HG03139 (cell line): ENCODE data around the gene EFNB1.

Experiments
- ATAC-seq: cut with Tn5 transposase; IDR thresholded peaks from one replicate; pipeline ENCODE4 v1.9.1; 2021; ENCODE audit not compliant: unreplicated experiment

Gene EFNB1

DNA sequence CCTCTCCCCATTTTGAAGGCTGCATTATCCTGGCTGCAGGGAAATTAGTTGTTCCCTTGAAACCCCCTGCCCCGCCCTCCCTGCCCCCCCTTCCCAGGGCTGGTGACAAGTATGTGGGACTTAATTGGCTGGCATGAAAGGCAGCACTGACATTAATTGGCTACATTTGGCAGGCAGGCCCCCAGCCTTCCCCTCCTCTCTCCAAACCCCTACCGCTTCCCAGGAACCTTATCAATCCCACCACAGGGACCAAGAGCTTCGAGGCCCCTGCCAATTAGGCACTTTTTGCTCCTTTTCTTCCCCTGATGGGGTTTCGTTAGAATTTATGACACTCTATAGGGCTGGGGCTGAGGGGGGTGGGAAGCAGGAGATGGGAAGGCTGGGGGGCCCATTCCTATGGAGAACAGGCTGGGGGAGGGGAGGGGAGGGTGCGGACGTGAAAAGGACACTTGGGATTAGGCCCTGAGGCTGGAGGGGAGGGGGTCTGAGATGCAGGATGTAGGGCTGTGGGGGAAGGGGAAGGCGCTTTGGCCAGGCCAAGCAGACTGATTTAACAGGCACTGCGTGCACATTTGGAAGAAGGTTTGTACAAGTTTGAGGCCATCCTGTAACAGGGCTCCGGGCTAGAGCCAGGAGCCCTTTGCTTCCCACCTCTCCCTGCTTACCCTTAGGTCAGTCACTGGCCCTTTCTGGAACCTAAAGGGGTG lies 52.2 kb downstream of the EFNB1 start:
- no peak for ATAC-seq

DNA sequence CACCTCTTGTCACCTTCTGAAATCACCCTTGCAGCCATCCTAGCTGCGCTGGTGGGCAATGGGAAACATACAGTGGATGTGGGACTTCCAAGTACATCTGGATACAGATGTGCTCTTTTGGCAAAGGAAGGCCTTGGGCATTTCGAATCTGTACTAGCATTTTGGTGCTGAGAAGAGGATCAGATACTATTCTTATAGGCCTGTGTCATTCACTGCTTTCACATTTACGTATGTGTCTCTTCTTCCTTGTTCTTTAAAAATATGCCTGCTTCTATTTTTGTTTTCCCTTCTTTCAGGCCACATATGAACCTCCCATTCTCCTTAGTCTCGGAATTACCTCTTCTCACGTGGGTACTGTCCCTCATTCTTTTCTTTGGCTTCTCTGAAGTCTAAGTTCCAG lies 53.1 kb downstream of the EFNB1 start:
- ATAC-seq, result no peak

DNA sequence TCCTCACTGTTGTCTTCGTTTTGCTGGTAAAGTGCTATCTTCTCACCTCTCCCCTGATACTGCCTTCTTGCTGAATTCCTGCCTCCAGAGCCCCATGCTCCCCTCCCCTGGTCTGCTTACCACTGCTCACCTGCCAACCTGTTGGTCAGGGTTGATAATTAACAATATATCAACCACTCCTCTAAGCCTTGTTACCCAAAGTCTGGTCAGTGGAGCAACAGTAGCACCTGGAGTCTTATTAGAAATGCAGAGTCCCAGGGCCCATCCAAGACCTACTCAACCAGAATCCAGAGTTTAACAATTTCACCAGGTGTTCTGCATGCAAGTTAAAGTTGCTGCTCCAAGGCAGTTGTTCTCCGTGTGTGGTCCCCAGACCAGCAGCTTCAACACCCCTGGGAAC lies 55.0 kb downstream of the EFNB1 start:
- no peak for ATAC-seq

DNA sequence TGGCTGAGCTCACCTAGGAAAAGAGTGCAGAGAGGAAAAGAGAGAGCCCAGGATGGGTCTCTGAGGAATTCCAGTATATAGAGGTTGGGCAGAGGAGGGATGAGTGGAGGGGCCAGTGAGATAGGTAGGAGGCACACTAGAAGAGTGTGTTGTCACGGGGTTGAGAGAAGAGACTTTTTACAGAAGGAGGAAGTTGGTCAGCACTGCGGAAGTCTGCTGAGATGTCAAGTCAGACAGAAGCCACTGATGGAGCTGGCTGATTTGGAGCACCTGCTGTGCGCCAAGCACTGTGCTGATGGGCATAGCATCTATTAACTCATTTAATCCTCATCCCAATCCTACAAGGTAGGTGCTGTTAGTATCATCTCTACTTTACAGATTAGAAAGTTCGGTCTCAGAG lies 60.4 kb downstream of the EFNB1 start:
- no peak for ATAC-seq
